Motor neuron (in vitro differentiated cells): Measurements from ENCODE around the gene RGS7. TPM values are rescaled to one million over a fixed set of nuclear protein-coding genes. Genes with fewer than 3 reads are reported as not detected.
"Not testable (repeated sequence)": the region's sequence is repeated elsewhere in the genome, so short reads cannot be mapped to it uniquely, and the experiment has no call there.

ENCODE experiments used
- ATAC-seq, 8 experiments: fragments of 200-7000 bp; cut with Tn5 transposase; replicated peaks in 6 of 8; 2 replicates each; pipeline ENCODE4 v1.8.0; 2021; ENCODE audit warnings: mild to moderate bottlenecking in 8 of 8, moderate library complexity in 8 of 8
- H3K27ac ChIP-seq, 2 donors: fragments of 250-450 bp; sonication (Bioruptor Pico); 2 replicates each; pipeline ENCODE4 v1.9.0; 2021; ENCODE audit warnings: antibody characterized with exemption in 2 of 2, mild to moderate bottlenecking in 2 of 2, moderate library complexity in 1 of 2
- H3K4me1 ChIP-seq, 2 donors: fragments of 250-450 bp; sonication (Bioruptor Pico); replicated peaks in 1 of 2; 2 replicates each; pipeline ENCODE4 v1.6.1; 2021; ENCODE audit warnings: antibody characterized with exemption in 2 of 2, mild to moderate bottlenecking in 2 of 2, moderate library complexity in 1 of 2
- H3K4me3 ChIP-seq, 5 donors: fragments of 250-450 bp; sonication (Bioruptor Pico); 2 replicates each; pipeline ENCODE4 v1.9.0; 2021; ENCODE audit warnings: antibody characterized with exemption in 5 of 5, mild to moderate bottlenecking in 5 of 5, moderate library complexity in 4 of 5
- WGBS, 10 experiments: fragments of 450-650 bp; shearing (Covaris generic); methylation state at CpG; one replicate each; pipeline ENCODE4 v1.0.0; 2022; 5-methylcytosine and 5-hydroxymethylcytosine counted together
- in situ Hi-C, 9 experiments: fragments of 400-800 bp; cut with MboI; loops; one replicate each; pipeline ENCODE4 v1.15.0; 2021; ENCODE audit warnings: low sequenced_read_pairs in 9 of 9, low pct_unique_long_range_greater_than_20kb in 2 of 9; ENCODE audit not compliant: unreplicated experiment in 9 of 9
- total RNA-seq, 8 experiments: library from RNA; unstranded; fragments of 300-600 nt; gene quantifications; 2 replicates each; pipeline versions ENCODE4 v1.2.3 to v1.2.4, GENCODE V29; 2022

RGS7 gene
- total RNA-seq, 8 experiments from 2014 or later = 0.42 to 25.4 (median 14.8) TPM; not detected in 2

GRCh38 chr1:240772131-240772530, 584.9 kb downstream of the RGS7 start:
- in situ Hi-C loops = no loop called here
- H3K27ac ChIP-seq = no peak overlapping the region
- no peak for ATAC-seq
- WGBS, 10 experiments = 0 to 100% (median 69%) methylated on average over 1 to 3 of the region's 3 CpGs
- no peak overlapping the region for H3K4me3 ChIP-seq
- H3K4me1 ChIP-seq = no peaks in the 10 kb centered on the region

- H3K27ac ChIP-seq = no peak overlapping the region
- 80 to 100% (median 96%) methylated on average over 3 to 5 of the region's 16 CpGs; no CpG with 5 or more reads in 6 of the 10 experiments for WGBS, 10 experiments
- in situ Hi-C loops = no loop called here
- no peak overlapping the region for H3K4me3 ChIP-seq
- no peaks in the 10 kb centered on the region for H3K4me1 ChIP-seq
- ATAC-seq = no peak
Measured at GRCh38 chr1:240771450-240771849, 585.6 kb downstream of the RGS7 start.

GRCh38 chr1:240768979-240769378, 588.0 kb downstream of the RGS7 start:
- Histone ChIP-seq H3K4me1 (no peaks in the 10 kb centered on the region), H3K27ac (no peak overlapping the region), H3K4me3 (no peak overlapping the region)
- 60 to 92% (median 83%) methylated on average over 1 to 4 of the region's 4 CpGs; no CpG with 5 or more reads in 3 of the 10 experiments for WGBS, 10 experiments
- ATAC-seq = no peak
- in situ Hi-C loops = no loop called here

GRCh38 chr1:240766831-240767230, 590.2 kb downstream of the RGS7 start:
- no peaks in the 10 kb centered on the region for H3K4me1 ChIP-seq
- no peak overlapping the region for H3K27ac ChIP-seq
- no peak for ATAC-seq
- no peak overlapping the region for H3K4me3 ChIP-seq
- in situ Hi-C loops = no loop called here

GRCh38 chr1:240765732-240766363, 591.2 kb downstream of the RGS7 start:
- WGBS, 10 experiments = 19 to 82% (median 58%) methylated on average over 3 to 5 of the region's 5 CpGs
- Histone ChIP-seq H3K27ac (no peak overlapping the region), H3K4me1 (no peaks in the 10 kb centered on the region), H3K4me3 (no peak overlapping the region)
- peak in 2 of 8 experiments; percentile 49 to 69 for ATAC-seq
- in situ Hi-C loops = no loop called here

- 65 to 100% (median 93%) methylated on average over 1 to 12 of the region's 12 CpGs for WGBS, 10 experiments
- Histone ChIP-seq H3K4me1 (no peaks in the 10 kb centered on the region), H3K4me3 (no peak overlapping the region), H3K27ac (no peak overlapping the region)
- no peak for ATAC-seq
- in situ Hi-C loops = no loop called here
Measured at GRCh38 chr1:240763771-240764170, 593.2 kb downstream of the RGS7 start.

GRCh38 chr1:240763095-240763494, 593.9 kb downstream of the RGS7 start:
- H3K4me1 ChIP-seq, H3K4me3 ChIP-seq, in situ Hi-C loops, H3K27ac ChIP-seq, ATAC-seq: not testable (repeated sequence)
- WGBS, 10 experiments = 33 to 94% (median 93%) methylated on average over 1 to 7 of the region's 7 CpGs; no CpG with 5 or more reads in 5 of the 10 experiments

- WGBS, 10 experiments = 97 to 98% methylated on average over 6 to 25 of the region's 42 CpGs; no CpG with 5 or more reads in 8 of the 10 experiments
- H3K4me1 ChIP-seq, H3K27ac ChIP-seq, H3K4me3 ChIP-seq, ATAC-seq, in situ Hi-C loops: not testable (repeated sequence)
Measured at GRCh38 chr1:240762471-240762987, 594.5 kb downstream of the RGS7 start.

GRCh38 chr1:240758777-240759176, 598.2 kb downstream of the RGS7 start:
- H3K27ac ChIP-seq, H3K4me1 ChIP-seq, in situ Hi-C loops, H3K4me3 ChIP-seq: not testable (repeated sequence)
- WGBS, 10 experiments = 13 to 100% (median 72%) methylated on average over 1 to 6 of the region's 6 CpGs
- peak in 3 of 8 experiments; percentile 20 to 77 (median 72) for ATAC-seq

- H3K4me3 ChIP-seq = no peak overlapping the region
- ATAC-seq = peak in 3 of 8 experiments; percentile 16 to 38 (median 20)
- no peaks in the 10 kb centered on the region for H3K4me1 ChIP-seq
- H3K27ac ChIP-seq = no peak overlapping the region
- 17 to 100% (median 91%) methylated on average over 1 of the region's 1 CpG for WGBS, 10 experiments
- in situ Hi-C loops = no loop called here
Measured at GRCh38 chr1:240758296-240758695, 598.7 kb downstream of the RGS7 start.

- in situ Hi-C loops = loop anchor here in 5 of 9 experiments (25.0 kb wide), 3 partner anchors 114 to 739 kb away; no protein-coding TSS in a partner anchor
Measured at GRCh38 chr1:240747907-240748306, 609.1 kb downstream of the RGS7 start.

GRCh38 chr1:240743705-240744104, 613.3 kb downstream of the RGS7 start:
- H3K27ac ChIP-seq = no peak overlapping the region
- WGBS, 10 experiments = 0 to 56% (median 10%) methylated on average over 1 to 2 of the region's 2 CpGs; no CpG with 5 or more reads in 1 of the 10 experiments
- in situ Hi-C loops = loop anchor here in 5 of 9 experiments (25.0 kb wide), 3 partner anchors 119 to 744 kb away; no protein-coding TSS in a partner anchor
- no peak for ATAC-seq
- peaks cover 0 to 6% of the 10 kb centered on the region in 2 donors for H3K4me1 ChIP-seq
- H3K4me3 ChIP-seq = no peak overlapping the region

More at GRCh38 chr1:240747907-240748306, 609.1 kb downstream of the RGS7 start:
- Histone ChIP-seq H3K4me3 (no peak overlapping the region), H3K4me1 (peaks cover 0 to 6% of the 10 kb centered on the region in 2 donors), H3K27ac (no peak overlapping the region)
- ATAC-seq = no peak

- Histone ChIP-seq H3K27ac (no peak overlapping the region), H3K4me3 (no peak overlapping the region), H3K4me1 (peaks cover 0 to 6% of the 10 kb centered on the region in 2 donors)
- in situ Hi-C loops = loop anchor here in 5 of 9 experiments (25.0 kb wide), 3 partner anchors 123 to 748 kb away; no protein-coding TSS in a partner anchor
- WGBS, 10 experiments = 17 to 100% (median 83%) methylated on average over 1 of the region's 1 CpG; no CpG with 5 or more reads in 2 of the 10 experiments
- ATAC-seq = no peak
Measured at GRCh38 chr1:240739754-240740153, 617.3 kb downstream of the RGS7 start.

GRCh38 chr1:240739139-240739538, 617.9 kb downstream of the RGS7 start:
- Histone ChIP-seq H3K27ac (no peak overlapping the region), H3K4me1 (peaks cover 0 to 6% of the 10 kb centered on the region in 2 donors), H3K4me3 (no peak overlapping the region)
- no peak for ATAC-seq
- in situ Hi-C loops = loop anchor here in 5 of 9 experiments (25.0 kb wide), 3 partner anchors 123 to 748 kb away; no protein-coding TSS in a partner anchor
